Stimulated activated CD8-positive, alpha-beta memory T cell treated with anti-CD3 and anti-CD28 coated beads, Interleukin-4, amount 100 ng/mL, for 24 hours (primary cell): ENCODE results near the gene RIMBP2.

Source experiments
- DNase-seq: peaks from one replicate; pipeline ENCODE4 v3.0.0-alpha.2; 2020; ENCODE audit warnings: low read depth

The RIMBP2 gene

DNA sequence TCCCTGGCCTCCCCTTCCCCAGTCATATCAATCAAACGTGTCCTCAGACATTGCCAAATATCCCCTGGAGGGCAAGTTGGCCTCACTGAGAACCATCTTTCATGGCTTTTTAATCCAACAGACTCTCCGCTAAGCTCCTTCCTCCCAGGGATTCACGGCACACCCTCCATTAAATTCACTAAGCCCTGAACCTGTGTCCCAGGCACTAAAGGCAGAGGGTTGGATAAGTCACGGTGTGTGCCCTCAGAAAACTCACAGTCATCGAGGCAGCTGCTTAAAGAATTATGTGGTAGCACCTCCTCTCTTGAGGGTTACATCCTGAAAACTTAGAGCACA is 211.3 kb downstream of the RIMBP2 start:
- DNase-seq: no peak

- DNase-seq: no peak
Measured at GRCh38 chr12:130504110-130504839, 211.8 kb downstream of the RIMBP2 start.

GRCh38 chr12:130501821-130502220 is 214.3 kb downstream of the RIMBP2 start:
- DNase-seq: no peak

DNA sequence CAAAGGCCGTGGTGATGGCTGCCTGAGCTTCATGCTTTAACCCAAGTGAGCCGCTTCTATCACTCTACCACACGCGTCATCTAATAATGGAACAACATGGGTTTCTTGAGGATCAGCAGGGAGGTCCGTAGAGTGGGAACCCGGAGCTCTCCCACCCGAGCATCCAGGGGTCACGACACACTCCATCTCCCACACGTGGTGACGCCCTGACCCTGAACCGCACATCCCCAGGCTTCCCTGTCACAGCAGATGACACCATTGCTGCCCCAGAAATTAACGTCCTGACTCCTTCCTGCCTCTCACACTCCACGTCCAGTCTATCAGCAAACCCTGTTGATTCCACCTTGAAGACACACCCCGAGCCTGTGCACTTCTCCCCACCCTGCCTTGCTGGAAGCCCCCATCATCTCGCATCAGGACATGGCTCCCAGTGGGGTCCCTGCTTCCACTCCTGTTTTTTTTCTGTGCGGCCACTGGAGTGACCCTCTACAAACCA is 215.2 kb downstream of the RIMBP2 start:
- no peak for DNase-seq

DNA sequence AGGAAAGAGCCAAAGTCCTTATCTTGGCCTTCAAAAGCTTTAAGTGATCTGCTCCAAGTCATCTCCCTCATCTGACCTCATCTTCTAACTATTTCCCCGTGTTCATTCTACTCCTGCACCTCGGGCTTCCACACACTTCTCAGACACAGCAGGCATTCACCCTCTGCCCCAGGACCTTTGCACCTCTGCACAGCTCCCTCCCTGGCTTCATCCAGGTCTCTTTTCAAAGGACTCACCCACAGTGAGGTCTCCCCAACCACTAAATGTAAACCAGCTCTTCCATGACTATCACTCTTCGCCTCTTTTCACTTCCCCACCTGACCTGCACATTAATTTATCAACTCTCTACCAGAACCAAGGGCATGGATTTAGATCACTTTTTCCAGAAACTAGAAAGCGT is 216.6 kb downstream of the RIMBP2 start:
- DNase-seq: no peak

- no peak for DNase-seq
Measured at GRCh38 chr12:130498589-130499385, 217.3 kb downstream of the RIMBP2 start.

DNA sequence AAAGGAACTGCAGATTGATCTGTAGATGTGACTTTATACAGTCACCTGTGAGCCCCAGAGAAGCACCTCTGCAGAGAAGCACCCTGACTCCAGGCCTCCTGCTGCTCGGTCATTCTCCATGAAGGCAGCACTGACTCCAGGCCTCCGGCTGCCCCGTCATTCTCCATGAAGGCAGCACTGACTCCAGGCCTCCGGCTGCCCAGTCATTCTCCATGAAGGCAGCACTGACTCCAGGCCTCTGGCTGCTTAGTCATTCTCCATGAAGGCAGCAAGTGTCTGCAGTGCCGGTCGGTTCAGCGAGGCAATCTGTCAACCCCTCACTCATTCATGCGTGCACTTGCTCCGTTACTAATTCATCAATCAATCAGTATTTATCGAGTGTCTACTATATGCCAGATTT is 218.1 kb downstream of the RIMBP2 start:
- DNase-seq: no peak

DNA sequence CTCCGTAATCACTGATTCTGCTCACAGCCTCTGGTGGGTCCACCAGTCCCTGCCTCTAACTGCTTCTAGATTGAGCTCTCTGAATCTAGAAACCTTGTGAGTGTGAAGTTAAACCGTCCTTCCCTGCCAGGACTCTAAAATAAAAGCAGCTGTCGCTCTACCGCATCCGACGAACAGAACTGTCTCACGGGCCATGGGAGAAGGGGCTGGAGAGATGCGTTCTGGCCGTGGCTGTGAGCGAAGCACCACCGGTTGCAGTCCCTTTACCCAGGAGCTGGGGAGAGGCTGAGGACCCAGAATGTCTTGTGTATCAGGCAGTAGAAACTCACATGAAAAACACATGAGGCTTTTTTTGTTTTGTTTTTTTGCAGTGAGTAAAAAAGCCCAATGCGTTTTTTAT is 218.8 kb downstream of the RIMBP2 start:
- DNase-seq: no peak

- DNase-seq: no peak
Measured at GRCh38 chr12:130496516-130497120, 219.5 kb downstream of the RIMBP2 start.

GRCh38 chr12:130495156-130495555 is 220.9 kb downstream of the RIMBP2 start:
- DNase-seq: no peak

- no peak for DNase-seq
Measured at GRCh38 chr12:130494736-130495135, 221.4 kb downstream of the RIMBP2 start.

DNA sequence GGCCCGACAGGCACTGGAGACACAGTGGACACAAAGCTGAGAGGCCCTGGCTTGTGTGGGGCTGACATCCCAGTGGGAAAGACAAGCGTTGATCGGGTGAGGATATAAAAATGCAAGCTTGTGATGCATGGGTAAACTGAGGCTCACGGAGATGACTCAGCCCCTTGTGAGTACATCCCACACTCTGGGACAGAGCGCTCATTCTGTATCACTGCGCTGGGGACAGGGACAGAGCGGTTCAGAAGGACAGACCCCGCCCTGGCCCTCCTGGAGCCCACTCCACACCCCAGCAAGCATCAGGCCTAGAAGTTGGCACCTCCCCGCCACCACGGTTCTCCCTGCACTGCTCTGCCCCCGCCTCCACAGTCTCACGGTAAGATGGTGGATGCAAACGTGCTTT is 222.1 kb downstream of the RIMBP2 start:
- no peak for DNase-seq

- DNase-seq: no peak
Measured at GRCh38 chr12:130491421-130492357, 224.4 kb downstream of the RIMBP2 start.

DNA sequence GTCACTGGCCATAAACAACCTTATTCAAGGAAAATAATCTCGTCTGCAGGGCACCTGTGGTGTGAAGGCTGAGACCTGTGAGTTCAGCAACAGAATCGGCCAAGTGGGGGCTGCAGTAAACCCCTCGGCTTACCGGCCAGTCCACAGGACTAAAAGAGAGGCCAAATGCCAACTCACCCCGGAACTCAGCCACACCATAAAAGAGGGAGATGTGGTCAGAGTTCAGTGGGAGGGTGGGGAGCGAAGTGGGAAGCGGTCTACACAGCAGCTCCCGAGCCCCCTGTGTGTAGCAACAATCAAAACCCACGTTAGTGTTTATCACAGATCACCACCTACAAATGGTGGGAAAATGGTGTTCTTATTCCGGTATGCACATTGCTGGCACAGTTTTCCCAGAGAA is 225.4 kb downstream of the RIMBP2 start:
- no peak for DNase-seq

DNA sequence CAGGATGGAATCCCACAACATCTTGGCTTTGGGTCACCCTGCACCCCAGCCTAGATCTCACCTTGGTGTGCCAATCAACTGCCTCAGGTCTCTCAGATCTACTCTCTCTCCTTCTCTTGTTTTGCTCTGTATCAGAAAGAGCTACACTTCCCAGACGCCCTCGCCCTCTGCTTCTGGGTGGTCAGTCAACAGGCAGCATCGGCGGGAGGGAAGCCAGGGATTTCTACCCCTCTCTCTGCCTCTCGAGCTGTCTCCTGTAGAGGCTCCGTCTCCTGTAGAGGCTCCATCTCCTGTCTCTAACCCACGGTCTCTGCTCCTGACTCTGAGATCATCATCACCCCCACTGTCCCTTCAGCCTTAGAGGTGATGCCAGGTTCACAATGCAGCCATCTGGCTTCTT is 226.8 kb downstream of the RIMBP2 start:
- DNase-seq: no peak

DNA sequence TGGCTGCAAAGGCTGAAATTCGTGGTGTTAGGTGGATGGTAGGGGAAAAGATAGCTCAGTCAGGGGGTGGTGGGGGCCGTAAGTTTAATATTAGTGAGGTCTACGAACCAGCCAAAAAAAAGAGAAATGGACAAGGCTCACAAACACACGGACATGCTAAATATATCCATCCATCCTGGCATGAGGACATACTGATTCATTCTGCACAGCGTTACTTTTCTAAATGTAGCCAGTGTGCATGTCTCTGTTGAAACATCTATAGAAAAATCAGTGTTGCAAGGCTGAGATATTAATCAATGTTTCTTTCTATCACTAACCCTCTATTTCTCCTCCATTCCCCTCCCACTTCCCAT is 227.8 kb downstream of the RIMBP2 start:
- DNase-seq: no peak

DNA sequence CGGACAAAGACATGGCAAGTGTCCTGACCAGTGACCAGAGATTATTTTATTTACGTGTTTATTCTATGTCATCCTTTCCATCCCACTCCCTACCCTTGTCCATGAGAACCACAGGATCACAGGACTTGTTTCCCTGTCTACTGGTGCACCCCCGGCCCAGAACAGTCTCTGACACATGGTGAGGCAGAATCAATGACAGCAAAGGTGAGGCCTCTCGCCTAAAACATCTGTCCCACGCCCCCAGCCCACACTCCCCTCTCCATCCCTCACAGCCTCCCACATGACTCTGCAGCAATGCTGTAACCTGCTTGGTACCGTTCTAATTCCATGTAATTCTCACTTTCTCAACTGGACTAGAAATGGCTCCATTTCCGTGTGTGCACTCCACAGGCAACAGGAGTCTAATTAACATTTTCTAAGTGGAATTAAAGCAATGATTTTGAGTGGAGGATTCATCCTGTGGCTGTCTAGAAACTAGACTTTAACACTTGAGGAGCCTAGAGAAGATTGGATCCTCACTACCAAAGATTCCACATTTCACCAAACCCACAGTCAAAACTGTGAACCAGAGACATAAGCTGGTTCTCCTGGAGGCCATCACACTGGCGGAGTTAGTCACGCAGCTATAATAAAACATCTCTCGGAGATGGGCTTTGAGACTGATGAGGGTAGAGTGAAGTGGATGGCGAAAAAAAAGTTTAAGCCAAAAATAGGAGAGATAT is 228.3 kb downstream of the RIMBP2 start:
- DNase-seq: no peak

DNA sequence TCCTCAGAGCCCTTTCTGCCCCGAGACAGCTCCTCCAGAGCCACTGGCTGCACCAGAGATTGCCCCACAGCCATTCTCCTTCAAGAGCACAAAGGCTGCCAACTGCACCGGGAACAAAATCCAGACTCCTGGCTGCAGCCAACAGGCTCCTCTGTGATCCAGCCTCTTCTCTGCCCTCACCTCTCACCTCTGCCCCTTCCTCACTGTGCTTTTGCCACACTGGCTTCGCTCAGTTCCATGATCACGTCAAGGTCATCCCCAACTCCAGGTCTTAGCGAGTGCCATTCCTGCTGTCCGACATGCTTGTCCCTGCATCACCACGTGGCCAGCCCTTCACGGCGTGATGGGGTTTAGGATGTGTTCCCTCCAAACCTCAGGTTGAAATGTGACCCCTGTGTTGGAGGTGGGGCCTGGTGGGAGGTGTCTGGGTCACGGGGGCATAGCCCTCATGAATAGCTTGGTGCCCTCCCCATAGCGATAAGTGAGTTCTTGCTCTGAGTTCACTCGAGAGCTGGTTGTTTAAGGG is 229.1 kb downstream of the RIMBP2 start:
- DNase-seq: no peak

DNA sequence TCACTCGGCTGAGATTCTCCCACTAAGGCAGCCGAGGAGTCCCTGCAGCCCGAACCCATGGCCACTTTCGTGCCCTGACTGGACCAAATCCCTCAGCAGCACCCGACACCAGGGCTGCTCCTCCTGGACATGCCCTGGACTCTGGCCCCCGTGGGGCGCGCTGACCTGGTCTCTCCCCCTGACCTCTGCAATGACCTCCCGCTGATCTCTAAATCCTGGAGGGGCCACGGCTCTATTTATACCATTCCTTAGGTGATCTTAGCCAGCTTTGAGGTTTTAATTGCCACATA is 230.0 kb downstream of the RIMBP2 start:
- DNase-seq: no peak

DNA sequence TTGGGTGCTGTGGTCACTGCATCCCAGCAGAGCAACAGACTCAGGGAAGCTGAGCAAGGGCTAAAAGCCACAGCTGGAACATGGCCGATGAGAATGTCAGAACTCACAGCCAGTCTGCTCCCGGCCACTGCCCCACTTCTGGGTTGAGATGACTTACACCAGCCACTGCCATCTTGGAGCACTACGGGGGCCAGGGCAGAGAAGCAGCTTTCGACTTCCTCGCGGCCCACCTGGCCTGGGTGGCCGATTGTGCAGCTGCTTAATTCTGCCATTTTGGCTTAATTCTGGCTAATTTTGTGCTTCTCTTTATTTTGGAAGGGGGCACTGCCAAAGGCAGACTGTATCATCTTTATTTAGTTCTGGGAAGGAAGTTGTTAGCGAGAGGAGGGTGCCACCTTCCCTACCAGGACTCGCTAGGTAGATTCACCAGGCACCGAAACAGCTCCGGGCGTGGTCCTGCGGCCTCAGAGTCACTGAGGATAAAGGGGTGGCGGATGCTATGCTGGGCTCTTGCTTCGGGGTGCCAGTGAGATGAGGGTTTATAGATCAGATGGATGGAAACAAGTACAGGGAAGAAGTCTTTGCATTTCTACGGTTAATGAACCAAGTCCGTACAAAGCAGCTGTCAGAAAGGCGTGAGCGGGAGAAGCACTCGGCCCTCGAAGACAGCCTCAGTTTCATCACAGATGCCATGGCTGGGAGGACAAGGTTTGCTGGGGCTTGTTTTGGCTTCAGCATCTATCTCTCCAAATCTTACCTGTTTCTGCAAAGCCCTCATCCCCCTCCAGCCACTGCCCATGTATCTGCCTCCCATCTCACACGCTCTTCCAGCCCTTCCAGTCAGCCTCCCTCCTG is 230.6 kb downstream of the RIMBP2 start:
- no peak for DNase-seq
